GM19328 (cell line): Measurements from ENCODE around the gene RARS1.

ENCODE experiments used
- ATAC-seq: cut with Tn5 transposase; IDR thresholded peaks from one replicate; pipeline ENCODE4 v1.9.1; 2021; ENCODE audit warnings: mild to moderate bottlenecking, moderate library complexity; ENCODE audit not compliant: unreplicated experiment

Gene RARS1

GRCh38 chr5:168552146-168552545 is 65.9 kb downstream of the RARS1 start:
- no peak for ATAC-seq

GRCh38 chr5:168553377-168554130 is 67.3 kb downstream of the RARS1 start:
- ATAC-seq, result no peak

- ATAC-seq, result no peak
Measured at GRCh38 chr5:168557389-168557788, 71.1 kb downstream of the RARS1 start.

GRCh38 chr5:168562279-168562678 is 76.0 kb downstream of the RARS1 start:
- ATAC-seq, result no peak

GRCh38 chr5:168563959-168564358 is 77.7 kb downstream of the RARS1 start:
- ATAC-seq, result no peak

GRCh38 chr5:168568738-168569137 is 82.5 kb downstream of the RARS1 start:
- ATAC-seq, result no peak
